HG03135 (cell line): ENCODE data around the gene PLCE1.

Experiments
- ATAC-seq: cut with Tn5 transposase; IDR thresholded peaks from one replicate; pipeline ENCODE4 v1.9.1; 2021; ENCODE audit warnings: mild to moderate bottlenecking, moderate library complexity; ENCODE audit not compliant: unreplicated experiment

The PLCE1 gene

DNA sequence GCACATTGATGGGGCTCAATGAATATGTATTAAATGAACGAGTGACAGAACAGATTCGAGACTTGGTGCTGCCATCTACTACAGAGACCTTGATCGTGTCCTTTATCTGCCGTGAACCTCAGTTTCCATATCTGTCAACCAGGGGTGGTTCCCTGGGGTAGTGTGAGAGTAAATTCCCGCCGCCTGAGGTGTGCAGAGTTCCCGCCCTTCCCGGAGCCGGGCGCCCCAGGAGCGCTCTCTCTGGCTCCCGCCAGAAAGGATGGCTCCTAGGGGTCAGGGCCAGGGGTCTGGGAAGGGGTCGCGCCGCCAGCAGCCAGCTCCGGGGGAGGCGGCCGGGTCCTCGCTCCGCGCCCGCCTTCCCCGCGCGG is 333 bp upstream of the PLCE1 start:
- no peak for ATAC-seq

DNA sequence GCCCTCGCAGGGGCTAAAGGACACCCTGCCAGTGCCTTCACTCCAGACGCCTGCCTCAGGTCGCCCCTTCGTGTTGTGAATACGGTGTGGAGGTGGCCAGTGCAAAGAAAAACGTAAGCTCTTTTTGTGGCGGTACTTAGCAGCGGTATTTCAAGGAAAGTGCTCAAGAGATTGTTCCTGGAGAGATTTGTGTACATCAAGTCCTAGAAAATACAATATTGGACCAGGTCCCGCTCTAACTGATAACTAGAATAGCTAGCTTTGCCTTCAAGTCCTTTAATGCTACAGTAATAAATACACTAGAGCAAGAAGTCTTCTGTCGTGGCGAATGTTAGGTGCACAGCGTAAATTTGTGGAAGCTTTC is 689 bp downstream of the PLCE1 start:
- ATAC-seq, result no peak

DNA sequence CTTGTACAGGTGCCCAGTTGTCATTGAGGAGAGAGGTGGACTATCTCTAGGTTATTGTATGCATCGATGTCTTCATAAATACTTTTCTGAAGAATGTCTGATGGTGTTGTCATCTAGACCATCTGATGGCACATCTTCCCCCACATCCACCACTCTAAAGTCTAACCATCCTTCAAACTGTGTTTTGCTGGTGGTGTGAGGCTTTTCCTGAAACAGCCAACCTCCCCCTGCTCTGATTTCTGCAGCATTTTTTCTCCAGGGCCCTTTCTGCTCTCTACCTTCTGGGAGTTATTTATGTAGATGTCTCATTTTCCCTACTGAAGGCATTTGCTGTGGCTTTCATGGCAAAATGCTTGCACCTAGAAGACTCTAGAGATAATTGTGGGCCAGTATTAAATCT is 1.5 kb downstream of the PLCE1 start:
- no peak for ATAC-seq

DNA sequence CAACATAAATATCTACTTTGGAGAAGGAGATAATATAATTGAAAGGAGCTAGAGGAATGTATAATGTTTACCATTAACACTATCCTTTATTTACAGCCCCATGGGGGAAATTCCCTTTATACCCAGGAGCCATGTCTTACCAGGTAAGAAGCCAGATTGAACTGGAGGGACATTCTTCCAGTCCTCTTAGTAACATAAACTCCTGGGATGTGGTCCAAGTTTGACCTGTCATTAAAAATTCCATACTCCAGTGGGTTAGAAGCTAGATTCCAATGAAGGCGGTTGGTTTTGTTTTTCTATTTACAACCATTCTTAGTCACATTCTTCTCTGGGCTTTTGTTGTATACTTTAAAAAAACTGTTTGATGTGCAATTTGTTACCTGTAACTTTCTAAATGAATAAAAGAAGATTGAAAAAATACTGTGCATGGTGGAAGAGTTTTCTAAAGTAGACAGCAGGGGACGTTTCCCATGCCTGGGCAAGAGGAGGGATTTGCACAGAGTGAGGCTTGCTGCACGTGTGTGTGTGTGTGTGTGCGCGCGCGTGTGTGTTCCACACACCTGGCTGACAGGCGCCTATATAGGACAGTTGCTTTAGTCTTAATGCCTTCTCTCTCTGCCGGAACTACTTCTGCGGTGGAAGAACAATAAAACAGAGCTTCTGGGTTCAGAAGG is 2.0 kb downstream of the PLCE1 start:
- ATAC-seq, result no peak

DNA sequence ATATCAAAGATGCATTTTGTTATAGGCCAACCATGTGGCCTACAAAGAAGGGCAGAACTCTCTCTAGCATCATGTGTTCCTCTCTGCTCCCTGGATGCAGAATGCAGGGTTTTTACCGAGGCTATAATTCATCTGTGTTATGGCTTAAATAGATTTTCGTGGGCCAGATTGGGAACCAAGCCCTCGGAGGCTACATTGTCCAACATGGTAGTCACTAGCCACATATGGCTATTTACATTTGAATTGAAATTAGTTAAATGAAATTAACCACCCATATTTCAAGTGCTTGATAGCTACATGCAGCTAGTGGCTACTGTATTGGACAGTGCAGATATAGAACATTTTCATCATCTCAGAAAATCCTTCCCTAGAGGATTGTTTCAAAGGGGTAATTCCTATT is 2.8 kb downstream of the PLCE1 start:
- ATAC-seq, result no peak

DNA sequence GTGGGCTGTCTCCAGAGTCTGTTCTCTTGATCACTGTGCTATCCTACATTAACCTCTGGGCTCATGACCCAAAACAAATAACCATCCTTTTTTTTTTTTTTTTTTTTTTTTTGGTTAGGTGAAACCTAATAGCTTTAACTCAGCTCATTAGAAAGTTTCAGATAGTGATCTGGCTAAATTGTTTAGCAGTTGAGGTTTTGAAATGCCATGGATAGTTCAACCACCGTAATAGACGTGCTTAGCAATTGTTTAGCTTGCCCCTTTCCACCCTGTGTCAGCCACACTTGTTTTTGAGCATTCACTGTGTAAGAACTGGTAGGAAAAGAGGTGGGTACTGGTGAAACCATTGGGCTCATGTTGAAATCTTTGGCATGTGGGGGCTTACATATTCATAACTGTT is 3.8 kb downstream of the PLCE1 start:
- ATAC-seq, result no peak

DNA sequence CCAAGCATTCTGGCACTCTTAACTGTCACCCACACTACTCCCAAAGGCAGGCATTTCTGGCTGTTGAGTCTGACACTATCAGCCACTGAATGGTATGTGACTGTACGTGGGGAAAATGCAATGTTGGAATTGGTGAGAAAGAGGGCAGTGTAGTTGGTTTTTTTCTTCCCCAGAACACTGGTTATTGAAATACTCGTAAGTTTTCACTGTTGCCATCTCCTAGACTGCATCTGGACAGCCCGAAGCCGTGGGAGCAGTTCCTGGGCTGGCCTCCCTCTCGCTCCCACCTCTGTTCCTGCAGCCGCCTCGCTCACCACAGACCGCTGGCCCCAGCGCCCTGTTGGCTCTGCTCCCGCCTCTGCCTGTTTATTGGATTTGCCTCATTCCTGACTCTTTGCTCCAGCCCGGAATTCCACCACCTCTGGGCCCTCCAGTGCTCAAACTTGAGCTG is 5.7 kb downstream of the PLCE1 start:
- no peak for ATAC-seq

DNA sequence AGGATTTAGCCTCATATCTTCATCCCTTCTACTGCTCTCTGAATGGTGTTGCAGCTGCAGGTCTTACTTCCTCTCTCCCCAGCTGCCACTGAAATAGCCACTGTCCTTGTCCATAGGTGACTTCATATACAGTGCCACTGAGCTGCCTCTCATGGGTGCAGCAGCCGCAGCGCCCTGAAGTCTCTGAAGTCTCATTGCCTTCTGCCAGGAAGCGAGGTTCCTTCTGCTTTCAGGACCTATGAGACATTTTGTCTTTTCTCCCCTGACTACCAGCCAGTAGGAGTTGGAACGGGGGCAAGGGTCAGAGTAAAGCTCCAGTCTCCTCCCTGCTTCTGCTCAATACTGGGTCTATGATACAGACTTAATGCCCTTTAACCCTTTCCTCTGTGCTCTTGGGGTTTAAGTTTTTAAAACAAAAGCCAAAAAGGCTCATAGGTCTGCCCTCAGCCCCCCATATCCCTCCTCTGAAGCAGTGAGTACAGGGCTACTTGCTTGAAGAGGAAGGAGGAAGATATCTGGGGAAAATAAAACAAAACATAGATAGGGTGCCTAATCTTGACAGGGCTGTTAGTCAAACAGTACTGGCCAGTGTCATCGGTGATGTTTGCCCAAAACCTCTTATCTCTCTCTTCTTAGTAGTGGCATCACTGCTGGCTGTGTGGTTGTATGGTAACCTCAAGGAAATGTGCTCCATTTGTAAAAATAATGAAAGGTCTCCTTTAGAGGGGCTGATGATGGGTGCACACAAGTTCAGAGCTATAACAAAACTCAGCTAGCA is 7.1 kb downstream of the PLCE1 start:
- no peak for ATAC-seq

DNA sequence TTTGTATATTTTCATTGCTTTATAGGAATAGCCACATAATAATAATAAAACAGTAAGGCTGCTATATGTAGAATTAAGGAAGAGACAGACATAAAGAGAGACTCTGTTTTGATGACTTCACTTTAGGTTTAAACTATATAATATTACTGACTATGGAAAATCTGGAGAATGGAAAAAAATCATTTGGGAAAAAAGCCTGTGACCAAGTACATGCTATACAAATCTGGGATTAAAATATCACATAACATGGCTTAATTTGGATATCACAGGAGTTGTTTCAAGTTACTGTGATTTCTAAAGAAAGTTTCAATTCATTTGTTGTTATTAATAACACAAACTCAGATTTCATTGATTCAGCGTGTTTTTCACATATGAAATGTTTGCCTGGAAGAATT is 7.7 kb downstream of the PLCE1 start:
- no peak for ATAC-seq

DNA sequence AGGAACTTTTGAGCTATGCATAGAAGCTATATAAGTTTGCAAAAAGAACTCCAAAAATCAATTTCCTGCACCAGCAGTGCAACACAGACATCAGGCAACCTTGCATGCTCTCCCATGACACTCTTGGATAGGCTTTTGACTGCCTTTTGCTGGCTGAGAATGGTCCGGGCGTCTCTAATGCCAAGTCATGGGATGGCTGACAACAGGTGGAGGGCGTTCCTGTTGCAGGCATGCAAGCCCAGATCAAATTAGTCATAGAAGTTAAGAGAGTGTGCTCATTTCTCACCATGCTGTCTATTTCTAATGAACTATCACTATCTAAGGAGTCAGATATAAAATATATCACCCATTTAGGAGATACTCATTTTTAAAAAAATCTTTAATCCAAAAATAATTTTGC is 8.4 kb downstream of the PLCE1 start:
- no peak for ATAC-seq

DNA sequence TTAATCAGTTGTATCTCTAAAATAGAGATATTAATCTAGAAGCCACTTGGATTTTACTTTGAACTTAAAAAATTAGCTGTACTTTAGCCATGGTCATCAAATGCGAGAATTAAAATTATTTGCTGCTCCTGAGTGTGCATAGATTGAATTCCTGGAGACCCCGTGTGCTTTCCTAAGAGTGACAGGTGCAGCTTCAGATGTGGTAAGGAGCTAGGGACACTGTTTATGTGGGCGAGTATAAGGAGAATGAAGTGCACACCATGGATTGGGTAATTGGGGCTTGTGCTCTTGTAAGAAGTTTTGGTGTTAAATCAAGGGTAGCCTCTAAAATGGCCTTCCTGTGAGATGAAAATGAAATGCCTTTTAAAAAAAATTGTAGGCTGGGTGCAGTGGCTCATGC is 9.8 kb downstream of the PLCE1 start:
- no peak for ATAC-seq

DNA sequence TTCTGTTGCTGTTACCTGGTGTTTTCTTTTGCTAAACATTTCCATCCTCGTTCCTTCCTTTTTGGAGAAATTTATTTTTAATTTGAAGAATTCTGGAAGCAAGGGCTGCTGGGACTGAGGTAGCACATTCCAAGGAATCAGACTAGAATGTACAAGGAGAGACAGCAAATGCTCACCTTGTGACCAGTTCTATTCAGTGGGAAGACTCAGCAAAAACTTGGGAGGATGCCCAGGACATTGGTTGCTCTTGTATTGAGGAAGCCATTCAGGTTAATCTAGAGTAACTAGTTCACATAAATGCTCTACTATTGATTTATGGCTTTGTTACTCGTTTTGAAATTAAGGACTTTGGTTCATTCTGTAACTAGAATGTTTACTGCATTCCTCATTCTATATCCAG is 11.3 kb downstream of the PLCE1 start:
- no peak for ATAC-seq

DNA sequence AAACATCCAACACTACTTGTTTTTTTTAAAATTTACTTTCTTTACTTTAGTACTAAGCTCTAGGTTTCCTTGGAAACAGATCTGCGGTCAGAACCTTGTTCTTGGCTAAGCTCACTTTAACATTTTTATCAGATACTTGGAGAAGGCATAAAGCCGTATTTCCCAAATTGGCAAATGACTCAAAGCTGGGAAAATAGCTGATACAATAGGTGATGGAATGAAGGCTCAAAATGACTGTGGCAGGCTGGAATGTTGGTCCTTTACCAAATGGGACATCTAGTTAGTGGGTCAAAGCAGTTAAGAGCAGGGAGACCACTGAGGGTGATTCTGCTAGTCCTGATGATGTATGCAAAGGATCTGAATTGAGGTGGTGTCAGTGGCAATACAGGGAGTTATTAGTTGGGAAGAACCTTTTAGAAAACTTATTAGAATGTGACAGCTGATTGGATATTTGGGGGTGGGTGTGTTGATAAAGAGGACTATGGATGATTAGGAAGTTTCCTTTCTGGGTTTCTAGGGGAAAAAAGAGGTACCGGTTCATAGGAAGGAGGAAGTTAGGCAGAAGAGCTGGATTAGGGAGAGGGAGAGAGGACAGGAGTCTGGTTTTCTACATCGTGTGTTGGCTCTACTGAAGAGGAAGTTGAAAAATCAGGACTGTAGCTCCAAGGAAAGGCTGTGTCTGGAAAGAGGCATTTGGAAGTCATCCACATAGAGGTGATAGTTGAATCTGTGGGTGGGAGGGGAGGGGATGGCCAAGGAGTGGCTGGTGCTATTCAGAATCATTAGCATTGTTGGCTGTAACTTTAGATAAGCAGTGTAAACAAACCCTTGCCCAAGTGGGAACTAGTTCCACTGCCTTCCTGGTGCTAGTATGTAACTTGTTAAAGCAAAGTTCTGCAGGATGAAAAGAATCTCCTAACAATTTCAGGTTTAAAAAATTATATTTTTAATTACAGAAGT is 13.1 kb downstream of the PLCE1 start:
- ATAC-seq, result no peak

DNA sequence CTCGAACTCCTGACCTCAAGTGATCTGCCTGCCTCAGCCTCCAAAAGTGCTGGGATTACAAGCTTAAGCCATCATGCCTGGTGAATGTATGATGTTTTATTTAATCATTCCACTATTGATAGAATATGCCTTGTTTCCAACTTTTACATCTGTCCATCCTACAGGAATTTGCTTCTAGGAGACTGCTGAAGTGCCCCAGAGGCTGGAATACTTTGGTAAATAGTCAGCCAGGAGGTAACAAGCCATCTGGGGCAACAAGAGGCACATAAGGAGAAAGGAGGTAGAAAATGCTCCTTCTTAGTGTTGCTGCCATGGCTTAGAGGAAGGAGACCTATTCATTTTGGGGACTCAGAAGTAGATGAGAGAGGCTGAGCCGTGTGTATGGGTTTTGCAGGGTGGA is 14.8 kb downstream of the PLCE1 start:
- no peak for ATAC-seq

DNA sequence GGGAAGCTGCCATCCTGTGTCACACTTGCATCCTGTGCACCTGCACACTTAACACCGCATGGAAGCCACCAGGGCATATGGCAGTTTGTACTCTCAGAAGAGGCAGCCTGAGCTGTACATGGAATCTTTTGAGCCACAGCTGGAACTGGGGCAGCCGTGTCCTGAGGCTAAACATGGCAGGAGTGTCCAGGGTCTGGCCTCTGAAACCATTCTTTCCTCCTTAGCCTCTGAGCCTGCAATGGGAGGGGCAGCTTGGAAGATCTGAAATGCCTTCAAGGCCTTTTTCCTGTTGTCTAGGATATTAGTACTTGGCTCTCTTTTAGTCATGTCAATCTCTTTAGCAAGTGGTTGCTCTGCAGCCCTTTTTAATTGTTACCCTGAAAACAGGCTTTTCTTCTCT is 16.4 kb downstream of the PLCE1 start:
- no peak for ATAC-seq

DNA sequence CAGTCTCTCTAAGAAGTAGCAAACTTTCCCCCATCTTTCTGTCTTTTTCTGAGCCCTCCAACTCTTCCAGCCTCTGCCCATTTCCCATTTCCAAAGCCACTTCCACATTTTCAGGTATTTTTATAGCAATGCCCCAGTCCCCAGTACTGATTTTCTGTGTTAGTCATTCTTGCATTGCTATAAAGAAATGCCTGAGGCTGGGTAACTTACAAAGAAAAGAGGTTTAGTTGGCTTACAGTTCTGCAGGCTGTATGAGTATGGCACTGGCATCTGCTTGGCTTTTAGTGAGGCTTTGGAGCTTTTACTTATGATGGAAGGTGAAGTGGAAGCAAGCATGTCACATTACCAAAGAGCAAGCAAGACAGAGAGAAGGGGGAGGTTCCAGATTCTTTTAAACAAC is 17.2 kb downstream of the PLCE1 start:
- ATAC-seq, result no peak

DNA sequence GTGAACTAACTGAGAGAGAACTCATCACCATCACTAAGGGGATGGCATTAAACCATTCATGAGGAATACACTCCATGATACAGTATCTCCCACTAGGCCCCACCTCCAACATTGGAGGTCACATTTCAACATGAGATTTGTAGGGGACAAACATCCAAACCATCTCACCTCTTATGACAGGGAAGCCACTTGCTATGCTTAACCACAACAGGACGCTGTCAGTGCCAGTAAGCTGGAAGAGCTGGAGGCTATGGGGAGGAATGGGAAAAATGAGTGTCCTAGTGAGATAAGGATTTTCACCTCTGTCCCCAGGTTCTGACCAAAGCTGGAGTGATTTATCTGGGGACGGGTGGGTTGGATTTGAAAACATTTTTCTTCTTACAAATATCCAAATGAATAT is 17.6 kb downstream of the PLCE1 start:
- ATAC-seq, result no peak

DNA sequence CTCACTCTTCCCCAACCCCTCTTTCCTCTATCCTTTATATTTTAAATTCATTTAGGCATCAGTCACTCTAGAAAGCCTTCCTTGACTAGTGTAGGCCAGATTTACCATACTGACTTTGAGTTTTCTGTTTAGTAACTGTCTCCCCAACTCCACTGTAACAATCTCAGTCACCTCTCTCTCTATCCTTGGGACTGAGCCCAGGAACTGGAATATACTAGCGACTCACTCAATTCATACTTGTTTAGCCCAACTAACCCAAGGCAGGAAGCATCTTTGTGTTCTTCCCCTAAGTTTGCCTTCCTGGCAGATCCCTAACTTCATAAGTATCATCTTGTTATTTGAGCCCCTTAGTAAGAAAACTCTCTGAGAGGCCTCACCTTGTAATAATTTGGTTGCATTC is 19.1 kb downstream of the PLCE1 start:
- no peak for ATAC-seq

DNA sequence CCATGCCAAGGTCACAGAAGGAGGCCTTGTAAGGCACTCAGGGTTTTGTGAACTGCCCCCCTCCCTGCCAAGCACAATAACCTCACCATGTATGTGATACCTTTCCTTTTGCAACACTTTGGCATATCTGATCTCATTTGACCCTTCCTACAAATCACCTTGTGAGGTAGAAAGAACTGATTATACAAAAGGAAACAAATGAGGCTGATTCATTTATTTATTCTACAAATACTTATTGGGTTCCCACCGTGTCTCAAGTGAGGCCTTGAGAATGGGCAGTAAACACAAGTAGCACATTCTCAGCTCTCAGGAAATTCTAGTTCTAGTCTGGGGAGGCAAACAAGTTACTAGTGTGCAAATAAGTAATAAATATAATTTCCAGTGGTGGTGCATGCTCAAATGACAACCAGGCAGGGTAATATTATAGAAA is 19.6 kb downstream of the PLCE1 start:
- ATAC-seq, result no peak

DNA sequence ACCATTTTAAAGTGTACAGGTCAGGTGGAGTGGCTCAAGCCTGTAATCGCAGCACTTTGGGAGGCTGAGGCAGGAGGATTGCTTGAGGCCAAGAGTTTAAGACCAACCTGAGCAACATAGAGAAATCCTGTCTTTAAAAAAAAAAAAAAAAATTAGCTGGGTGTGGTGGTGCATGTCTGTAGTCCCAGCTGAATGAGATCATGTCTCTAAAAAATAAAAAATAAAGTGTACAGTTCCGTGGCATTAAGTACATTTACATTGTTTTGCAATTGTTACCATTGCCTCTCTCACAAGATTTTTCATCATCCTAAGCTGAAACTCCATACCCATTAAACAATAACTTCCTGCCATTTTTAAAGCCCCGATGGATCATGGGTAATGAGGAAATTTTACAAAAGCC is 20.6 kb downstream of the PLCE1 start:
- no peak for ATAC-seq
